Stimulated activated CD4-positive, alpha-beta T cell treated with anti-CD3 and anti-CD28 coated beads, Interleukin-4, amount 100 ng/mL, for 24 hours (primary cell): ENCODE results near the gene CEP131.

ENCODE experiments used
- DNase-seq: peaks from one replicate; pipeline ENCODE4 v3.0.0-alpha.2; 2020

The CEP131 gene

DNA sequence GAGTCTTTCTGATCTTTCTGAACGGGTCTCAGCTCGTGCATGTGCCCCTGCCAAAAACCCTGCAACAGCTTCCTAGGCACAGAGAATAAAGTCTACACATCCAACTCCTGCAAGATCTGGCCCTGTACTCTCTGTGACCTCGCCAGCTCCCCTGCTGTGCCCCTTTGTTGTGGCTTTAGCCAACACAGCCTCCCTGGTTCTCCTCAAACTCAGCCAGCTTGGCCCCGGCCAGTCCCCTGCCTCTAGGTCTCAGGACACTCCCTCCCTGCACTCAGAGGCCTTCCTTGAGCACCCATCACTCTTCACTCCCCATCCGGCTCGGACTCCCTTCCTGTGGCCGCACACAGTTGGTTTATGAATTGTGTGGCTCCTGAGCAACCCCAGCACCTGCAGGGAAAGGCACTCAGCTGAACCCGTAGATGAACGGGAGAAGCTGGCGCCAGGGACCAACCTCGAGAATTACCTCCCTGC is 1.4 kb downstream of the CEP131 start:
- no peak for DNase-seq

- DNase-seq: no peak
These were observed 3.1 kb downstream of the CEP131 start for GRCh38 chr17:81219476-81220180.

GRCh38 chr17:81218991-81219390 is 3.8 kb downstream of the CEP131 start:
- no peak for DNase-seq

DNA sequence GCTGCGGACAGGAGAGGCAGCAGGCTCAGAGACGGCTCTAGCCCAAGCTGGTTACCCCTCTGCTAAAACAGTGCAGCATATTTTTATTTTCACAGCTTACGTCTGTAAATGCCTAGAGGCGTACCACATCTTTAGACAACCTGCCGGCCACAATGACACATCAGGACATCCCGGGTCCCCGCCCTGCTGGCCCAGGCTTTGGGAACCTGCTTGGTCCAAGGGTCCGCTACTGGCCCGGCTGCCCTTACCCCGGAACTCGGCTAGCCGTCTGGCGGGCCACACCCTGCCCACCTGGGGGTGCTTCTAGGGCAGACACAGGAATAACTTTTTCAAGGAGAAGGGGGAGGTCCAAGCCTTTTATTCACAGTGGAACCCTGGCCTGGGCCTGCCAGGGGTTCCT is 4.3 kb downstream of the CEP131 start:
- DNase-seq: no peak

GRCh38 chr17:81217491-81217890 is 5.3 kb downstream of the CEP131 start:
- no peak for DNase-seq

- no peak for DNase-seq
These were observed 8.8 kb downstream of the CEP131 start for GRCh38 chr17:81213978-81214377.

DNA sequence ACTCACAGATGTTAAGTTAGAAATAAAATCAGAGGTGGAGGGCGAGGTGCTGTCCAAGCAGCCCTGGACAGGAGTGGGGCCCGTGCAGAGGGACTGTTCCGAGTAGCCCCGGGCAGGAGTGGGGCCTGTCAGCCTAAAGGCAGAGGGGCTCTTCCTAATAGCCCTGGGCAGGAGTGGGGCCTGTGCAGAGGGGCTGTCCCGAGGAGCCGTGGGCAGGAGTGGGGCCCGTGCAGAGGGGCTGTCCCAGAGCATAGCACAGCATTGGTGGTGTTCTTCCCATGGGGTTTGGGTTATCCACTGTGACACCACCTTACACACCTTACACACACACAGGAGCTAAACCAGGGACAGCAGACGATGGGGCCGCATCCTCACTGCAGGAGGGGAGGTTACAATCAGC is 10.4 kb downstream of the CEP131 start:
- no peak for DNase-seq

DNA sequence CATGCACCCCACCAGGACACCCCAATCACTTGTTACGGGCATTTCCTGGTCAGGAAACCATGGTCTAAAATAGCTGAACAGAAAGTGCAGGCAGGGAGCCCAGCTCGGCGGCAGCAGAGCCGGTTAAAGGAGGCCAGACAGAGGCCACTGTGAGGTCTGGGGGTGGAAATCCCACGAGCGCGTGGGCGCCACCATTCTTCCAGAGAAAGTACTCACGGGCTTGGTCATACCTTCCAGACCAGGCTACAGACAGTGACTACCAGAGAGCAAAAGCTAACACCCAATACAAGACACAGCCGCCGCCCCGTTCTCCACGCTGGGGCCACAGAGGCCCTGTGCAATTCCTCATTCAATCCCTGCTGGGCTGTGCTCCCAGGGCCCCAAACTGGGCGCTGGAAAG is 11.9 kb downstream of the CEP131 start:
- no peak for DNase-seq

DNA sequence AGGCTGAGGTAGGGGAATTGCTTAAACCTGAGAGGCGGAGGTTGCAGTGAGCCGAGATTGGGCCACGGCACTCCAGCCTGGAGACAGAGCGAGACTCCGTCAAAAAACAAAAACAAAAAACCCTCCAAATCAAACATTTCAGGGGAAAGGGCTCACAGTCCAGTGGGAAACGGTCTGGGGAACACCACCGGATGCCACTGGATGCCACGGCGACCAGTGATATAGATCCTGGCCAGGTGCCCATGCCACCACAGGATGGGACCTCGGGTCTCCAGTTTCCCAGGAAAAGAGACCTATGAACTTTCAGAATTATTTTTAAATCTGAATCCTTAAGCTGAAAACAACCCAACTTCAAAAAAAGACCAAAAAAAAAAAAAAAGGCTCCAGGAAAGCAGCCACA is 12.3 kb downstream of the CEP131 start:
- no peak for DNase-seq

GRCh38 chr17:81209141-81209540 is 13.6 kb downstream of the CEP131 start:
- no peak for DNase-seq

GRCh38 chr17:81208651-81209050 is 14.1 kb downstream of the CEP131 start:
- no peak for DNase-seq

GRCh38 chr17:81207610-81208581 is 14.9 kb downstream of the CEP131 start:
- no peak for DNase-seq

DNA sequence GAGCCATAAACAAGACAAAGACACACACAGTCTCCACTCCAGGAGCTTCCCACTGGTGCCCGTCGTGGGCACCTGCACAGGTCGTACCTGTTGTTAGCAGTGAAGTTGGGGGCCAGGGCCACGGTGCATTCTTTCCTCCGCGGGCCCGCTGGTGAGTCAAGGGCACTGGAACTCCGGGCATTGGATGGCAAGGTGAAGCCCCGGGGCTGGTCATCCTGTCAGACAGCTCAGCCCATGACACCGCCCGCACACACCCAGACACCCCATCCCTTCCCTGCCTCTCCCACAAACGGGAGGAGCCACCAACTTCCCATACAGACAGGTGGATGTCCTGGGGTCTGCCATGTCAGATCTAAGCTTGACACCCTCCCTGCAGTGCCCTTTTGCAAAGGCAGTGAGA is 16.1 kb downstream of the CEP131 start:
- DNase-seq: no peak

- DNase-seq: no peak
These were observed 16.6 kb downstream of the CEP131 start for GRCh38 chr17:81206166-81206565.

GRCh38 chr17:81204578-81204977 is 18.2 kb downstream of the CEP131 start:
- no peak for DNase-seq

- no peak for DNase-seq
These were observed 19.6 kb downstream of the CEP131 start for GRCh38 chr17:81203136-81203535.

- no peak for DNase-seq
These were observed 20.4 kb downstream of the CEP131 start for GRCh38 chr17:81202318-81202717.

- peak; percentile 26 for DNase-seq
These were observed 21.8 kb downstream of the CEP131 start for GRCh38 chr17:81200695-81201580.

GRCh38 chr17:81200201-81200600 is 22.6 kb downstream of the CEP131 start:
- DNase-seq: no peak

DNA sequence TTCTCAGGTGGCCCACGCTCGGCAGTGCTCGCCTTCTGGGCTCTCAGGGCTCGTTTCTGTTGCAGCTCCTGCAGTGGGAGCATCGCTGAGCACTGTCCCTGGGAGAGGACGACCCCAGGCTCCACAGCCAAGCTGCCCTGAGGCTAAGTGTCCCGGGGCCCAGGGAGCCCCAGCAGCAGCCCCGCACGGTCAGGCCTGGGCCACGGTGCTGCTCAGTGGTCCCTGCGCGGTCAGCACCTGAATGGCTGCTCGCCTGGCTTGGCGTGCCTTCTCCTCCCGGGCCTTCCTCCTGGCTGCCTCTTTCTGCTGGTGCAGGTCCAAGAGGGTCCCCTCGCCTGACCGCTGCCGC is 23.3 kb downstream of the CEP131 start:
- no peak for DNase-seq

GRCh38 chr17:81198826-81199481 is 23.8 kb downstream of the CEP131 start:
- DNase-seq: no peak

DNA sequence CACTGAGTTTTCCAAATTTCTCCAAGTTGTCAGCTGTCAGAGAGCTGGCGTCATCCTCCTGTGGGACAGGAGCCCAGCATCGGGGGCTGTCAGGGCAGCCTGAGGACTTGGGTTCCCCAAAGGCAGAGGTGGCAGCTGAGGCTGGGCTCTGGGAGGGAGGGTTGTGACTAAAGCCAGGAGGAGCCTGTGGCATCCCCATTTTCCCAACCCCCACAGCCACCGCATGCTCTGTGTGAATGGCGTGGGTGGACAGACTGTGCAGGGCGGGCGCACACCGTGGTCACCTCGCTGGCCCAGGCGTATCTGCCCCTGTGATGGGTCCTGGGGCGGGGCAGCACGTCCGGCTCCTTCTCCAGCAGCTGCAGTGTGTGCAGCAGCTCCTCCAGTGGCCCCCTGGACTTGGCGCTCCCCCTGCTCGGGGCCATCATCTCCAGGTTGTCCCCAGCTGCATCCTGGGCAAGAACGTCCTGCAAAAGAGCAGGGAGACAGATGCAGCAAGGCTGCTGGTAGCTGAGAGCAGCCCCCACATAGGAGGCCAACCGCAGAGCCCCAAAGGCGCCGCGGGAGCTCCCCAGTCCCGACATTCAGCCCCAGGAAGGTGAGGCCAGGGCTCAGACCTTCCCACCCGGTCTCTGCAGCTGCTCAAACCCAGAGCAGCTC is 24.8 kb downstream of the CEP131 start:
- DNase-seq: no peak
